ENCODE data around the gene SLC12A7. TPM values are rescaled to one million over a fixed set of nuclear protein-coding genes. Genes with fewer than 3 reads are reported as not detected.

Gene SLC12A7
- total RNA-seq, 1 experiment from 2014 or later = 207 TPM

GRCh38 chr5:1156754-1157460, 45.0 kb upstream of the SLC12A7 start:
- BruUV-seq (replicated peaks) = no TSS peak
- no peak overlapping the region for H3K4me2 ChIP-seq
- ChIA-PET POLR2A (ENCODE audit: unreplicated experiment) (no interaction called here), CTCF (no interaction called here)
- H3K36me3 ChIP-seq (ENCODE audit: low read depth) = no peaks in the 10 kb centered on the region
- peaks cover 26% of the 10 kb centered on the region for H3K27me3 ChIP-seq (ENCODE audit: insufficient read depth, low read depth)
- no peaks in the 10 kb centered on the region for H3K9me3 ChIP-seq (ENCODE audit: insufficient read depth, low read depth)
- no peak for DNase-seq
- H3F3A ChIP-seq (ENCODE audit: insufficient read depth, low read depth) = peaks cover 19% of the 10 kb centered on the region
- H3K4me3 ChIP-seq = no peak overlapping the region
- peaks cover 4% of the 10 kb centered on the region; the same call in 1 of the 2 replicates for H4K20me1 ChIP-seq (ENCODE audit: insufficient read depth)
- H3K4me1 ChIP-seq (replicated peaks; ENCODE audit: insufficient read depth) = peaks cover 17% of the 10 kb centered on the region
- TF ChIP-seq CTCF (conservative IDR thresholded peaks at IDR 0.05) = no peak
- intact Hi-C loops (cut with micrococcal nuclease; ENCODE audit: unreplicated experiment) = no loop called here
- no peak overlapping the region for H3K27ac ChIP-seq
- no peaks in the 10 kb centered on the region for H3K9me2 ChIP-seq (ENCODE audit: insufficient read depth)
- no peak overlapping the region for H2AFZ ChIP-seq
- no peaks in the 10 kb centered on the region for H3K79me2 ChIP-seq (ENCODE audit: low read depth)

GRCh38 chr5:1156033-1156753, 44.3 kb upstream of the SLC12A7 start:
- Histone ChIP-seq H3K4me3 (no peak overlapping the region), H3K4me1 (replicated peaks; ENCODE audit: insufficient read depth) (peaks cover 10% of the 10 kb centered on the region), H2AFZ (no peak overlapping the region), H3K9me2 (ENCODE audit: insufficient read depth) (no peaks in the 10 kb centered on the region), H3K27me3 (ENCODE audit: insufficient read depth, low read depth) (peaks cover 31% of the 10 kb centered on the region), H3K4me2 (no peak overlapping the region), H4K20me1 (ENCODE audit: insufficient read depth) (peaks cover 4% of the 10 kb centered on the region; the same call in 1 of the 2 replicates), H3F3A (ENCODE audit: insufficient read depth, low read depth) (peaks cover 15% of the 10 kb centered on the region; the same call in 1 of the 2 replicates), H3K36me3 (ENCODE audit: low read depth) (no peaks in the 10 kb centered on the region), H3K27ac (no peak overlapping the region), H3K79me2 (ENCODE audit: low read depth) (no peaks in the 10 kb centered on the region), H3K9me3 (ENCODE audit: insufficient read depth, low read depth) (no peaks in the 10 kb centered on the region)
- no peak for DNase-seq
- POLR2A ChIA-PET (ENCODE audit: unreplicated experiment) = no interaction called here
- no TSS peak for BruUV-seq (replicated peaks)
- CTCF ChIA-PET = no interaction called here
- intact Hi-C loops (cut with micrococcal nuclease; ENCODE audit: unreplicated experiment) = no loop called here
- TF ChIP-seq CTCF (conservative IDR thresholded peaks at IDR 0.05) = no peak
- TF ChIP-seq EZH2 (IDR thresholded peaks at IDR 0.05; ENCODE audit: low read depth) = no peak

GRCh38 chr5:1155191-1156032, 43.5 kb upstream of the SLC12A7 start:
- Histone ChIP-seq H3K79me2 (ENCODE audit: low read depth) (no peaks in the 10 kb centered on the region), H3K27ac (no peak overlapping the region), H3K4me2 (no peak overlapping the region), H2AFZ (no peak overlapping the region), H3K4me1 (replicated peaks; ENCODE audit: insufficient read depth) (peaks cover 8% of the 10 kb centered on the region; the same call in 1 of the 2 replicates), H3K36me3 (ENCODE audit: low read depth) (no peaks in the 10 kb centered on the region), H3K9me3 (ENCODE audit: insufficient read depth, low read depth) (no peaks in the 10 kb centered on the region), H3K4me3 (no peak overlapping the region), H3K27me3 (ENCODE audit: insufficient read depth, low read depth) (peaks cover 39% of the 10 kb centered on the region), H4K20me1 (ENCODE audit: insufficient read depth) (peaks cover 4% of the 10 kb centered on the region; the same call in 1 of the 2 replicates), H3K9me2 (ENCODE audit: insufficient read depth) (no peaks in the 10 kb centered on the region), H3F3A (ENCODE audit: insufficient read depth, low read depth) (peaks cover 15% of the 10 kb centered on the region; the same call in 1 of the 2 replicates)
- POLR2A ChIA-PET (ENCODE audit: unreplicated experiment) = no interaction called here
- BruUV-seq (replicated peaks) = no TSS peak
- intact Hi-C loops (cut with micrococcal nuclease; ENCODE audit: unreplicated experiment) = no loop called here
- CTCF ChIA-PET = no interaction called here
- DNase-seq = no peak
- TF ChIP-seq CTCF (conservative IDR thresholded peaks at IDR 0.05) = no peak
- TF ChIP-seq EZH2 (IDR thresholded peaks at IDR 0.05; ENCODE audit: low read depth) = no peak

All from PC-9 (cell line).